Measurements from ENCODE around the gene SH3PXD2A.
A peak's percentile ranks its signal among the peaks of the same experiment; 100 is the strongest.
"Not testable (repeated sequence)": the region's sequence is repeated elsewhere in the genome, so short reads cannot be mapped to it uniquely, and the experiment has no call there.

Gene SH3PXD2A

DNA sequence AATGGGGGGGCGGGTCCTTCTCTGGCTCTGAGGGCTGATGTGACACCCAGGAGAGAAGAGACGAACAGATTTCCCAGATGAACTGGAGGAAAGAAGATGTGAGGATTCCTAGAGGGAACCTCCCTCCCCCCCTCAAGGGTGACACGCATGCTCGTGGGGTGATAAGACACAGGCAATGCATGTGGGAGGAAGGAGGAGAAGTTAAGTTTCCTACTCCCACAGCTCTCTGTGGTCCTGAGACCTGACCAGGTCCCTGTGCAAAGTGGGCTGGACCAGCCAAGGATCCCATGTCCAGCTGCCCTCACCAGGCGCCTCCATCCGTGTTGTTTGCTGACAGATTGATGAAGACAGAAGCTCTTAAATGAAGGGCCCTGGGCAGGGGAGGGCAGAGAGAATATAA, 112.6 kb downstream of the SH3PXD2A start:
- no peak for DNase-seq

DNA sequence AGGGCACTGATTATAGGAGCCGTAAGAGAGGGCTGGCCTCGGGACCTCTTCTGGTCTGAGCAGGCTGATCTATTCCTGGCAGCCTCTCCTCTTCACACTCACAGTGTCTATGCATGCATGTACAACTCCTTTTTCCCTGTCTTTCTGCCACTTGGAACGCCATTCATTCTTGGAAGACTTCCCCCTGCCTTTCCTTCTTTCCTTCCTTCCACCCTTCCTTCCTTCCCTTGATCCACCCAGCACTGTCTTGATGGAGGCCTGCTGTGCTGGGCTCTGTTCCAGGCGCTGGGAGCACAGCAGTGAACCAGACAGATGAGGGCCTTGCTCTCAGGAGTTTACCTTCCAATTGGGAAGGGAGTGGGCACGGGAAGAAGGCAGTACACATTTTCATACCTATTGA, 114.8 kb downstream of the SH3PXD2A start:
- DNase-seq: no peak

- peak; percentile 86 for DNase-seq
Observed at GRCh38 chr10:103739039-103739764, 116.2 kb downstream of the SH3PXD2A start.

DNA sequence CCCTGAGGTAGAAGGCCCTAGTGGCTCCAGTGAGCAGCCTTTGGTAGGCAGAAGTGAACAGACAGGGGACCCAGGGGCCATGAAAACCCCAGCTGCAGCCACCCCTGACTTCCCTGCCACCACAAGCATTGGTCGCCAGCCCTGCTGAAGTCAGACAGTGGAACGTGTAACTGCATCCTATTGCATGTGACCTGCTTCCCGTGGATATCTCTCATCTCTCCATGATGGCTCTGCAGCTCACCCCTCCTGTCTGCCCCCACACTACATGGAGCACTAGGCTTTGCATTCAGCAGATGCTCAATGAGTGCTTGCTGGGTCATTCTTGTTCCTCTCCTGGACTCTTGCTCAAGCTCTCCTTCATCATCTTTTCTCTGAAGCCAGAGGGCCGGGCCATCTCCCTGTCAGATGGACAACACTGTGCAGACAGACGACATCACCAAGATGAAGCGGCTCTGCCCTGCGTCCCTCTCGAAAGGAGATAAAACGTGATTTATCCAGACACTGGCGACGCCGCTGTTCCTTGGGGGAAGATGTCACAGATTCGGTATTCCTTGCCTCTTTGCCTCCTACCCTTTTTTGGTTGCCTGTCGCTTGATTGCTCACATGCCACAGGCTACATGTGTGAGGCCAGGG, 117.5 kb downstream of the SH3PXD2A start:
- DNase-seq: no peak

DNA sequence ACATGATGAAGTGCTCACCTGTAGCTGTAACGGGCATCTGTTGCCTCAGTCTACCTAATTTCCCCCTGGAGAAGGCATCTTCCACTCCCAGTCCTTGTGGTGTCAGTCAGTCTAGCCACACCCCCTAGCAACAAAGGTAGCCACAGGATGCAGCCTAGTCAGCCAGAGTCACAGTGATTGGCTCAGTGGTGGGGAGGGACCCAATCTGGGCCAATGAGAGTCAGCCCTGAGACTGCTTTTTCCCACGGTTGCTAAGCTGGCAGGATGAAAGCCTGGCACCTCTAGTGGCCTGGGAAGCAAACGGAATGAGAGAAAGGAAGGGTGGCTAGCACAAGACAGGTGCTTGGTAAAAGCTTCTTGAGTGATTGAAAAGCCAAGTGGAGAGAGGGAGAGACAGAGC, 118.6 kb downstream of the SH3PXD2A start:
- DNase-seq: no peak

DNA sequence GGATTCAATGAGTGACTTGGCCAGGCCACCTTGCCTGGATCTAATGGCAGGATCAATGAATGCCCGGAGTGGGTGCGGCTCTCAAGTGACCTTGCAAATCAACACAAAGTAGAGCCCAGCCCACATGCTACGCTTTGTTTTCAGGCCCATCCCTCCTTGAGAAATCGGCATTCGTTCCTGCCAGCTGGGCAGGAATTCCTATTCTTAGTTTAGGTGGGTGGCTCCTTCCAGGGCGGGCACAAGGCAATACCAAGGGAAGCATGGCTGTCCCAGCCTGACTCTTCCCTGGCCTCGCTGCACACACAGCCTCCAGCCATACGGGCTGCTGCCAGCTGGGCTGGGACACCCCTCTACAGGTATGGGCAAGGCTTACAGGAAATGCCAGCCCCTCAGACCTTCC, 119.3 kb downstream of the SH3PXD2A start:
- DNase-seq: no peak

DNA sequence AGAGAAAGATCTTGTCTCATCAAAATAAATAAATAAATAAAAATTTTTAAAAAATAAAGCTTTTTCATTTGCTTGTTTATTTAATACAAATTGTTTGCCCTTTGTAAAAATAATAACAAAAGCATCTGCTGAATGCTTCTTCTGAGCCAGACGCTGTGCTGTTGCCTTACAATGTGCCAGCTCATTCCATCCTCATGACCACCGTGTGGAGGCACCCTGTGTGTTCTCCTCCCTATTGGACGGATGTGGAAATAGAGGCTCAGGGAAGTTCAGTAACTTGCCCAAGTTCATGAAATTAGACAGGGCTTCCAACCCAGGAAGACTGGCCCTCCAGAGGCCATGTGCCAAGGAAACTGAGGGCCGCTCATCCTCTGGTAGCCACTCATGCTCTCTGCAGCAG, 120.6 kb downstream of the SH3PXD2A start:
- DNase-seq: no peak

DNA sequence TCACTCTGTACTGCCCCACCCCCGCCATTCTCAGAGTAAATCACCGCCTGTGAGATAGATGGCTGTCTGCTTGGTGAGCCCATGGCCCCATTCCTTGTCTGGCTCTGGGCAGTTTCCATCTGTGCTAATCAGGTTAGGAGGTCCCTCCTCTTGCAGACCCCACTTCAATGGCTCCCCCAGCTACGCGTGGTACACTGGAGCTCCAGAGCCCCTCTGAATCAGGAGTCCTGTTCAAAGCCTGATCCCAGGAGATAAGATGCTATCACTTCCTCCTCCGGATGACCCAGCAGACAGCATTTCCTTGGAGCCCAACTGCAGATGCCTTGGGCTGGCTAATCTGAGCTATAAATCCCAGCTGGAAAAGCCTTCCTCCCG, 122.3 kb downstream of the SH3PXD2A start:
- no peak for DNase-seq

- DNase-seq: no peak
Observed at GRCh38 chr10:103732339-103733044, 122.9 kb downstream of the SH3PXD2A start.

DNA sequence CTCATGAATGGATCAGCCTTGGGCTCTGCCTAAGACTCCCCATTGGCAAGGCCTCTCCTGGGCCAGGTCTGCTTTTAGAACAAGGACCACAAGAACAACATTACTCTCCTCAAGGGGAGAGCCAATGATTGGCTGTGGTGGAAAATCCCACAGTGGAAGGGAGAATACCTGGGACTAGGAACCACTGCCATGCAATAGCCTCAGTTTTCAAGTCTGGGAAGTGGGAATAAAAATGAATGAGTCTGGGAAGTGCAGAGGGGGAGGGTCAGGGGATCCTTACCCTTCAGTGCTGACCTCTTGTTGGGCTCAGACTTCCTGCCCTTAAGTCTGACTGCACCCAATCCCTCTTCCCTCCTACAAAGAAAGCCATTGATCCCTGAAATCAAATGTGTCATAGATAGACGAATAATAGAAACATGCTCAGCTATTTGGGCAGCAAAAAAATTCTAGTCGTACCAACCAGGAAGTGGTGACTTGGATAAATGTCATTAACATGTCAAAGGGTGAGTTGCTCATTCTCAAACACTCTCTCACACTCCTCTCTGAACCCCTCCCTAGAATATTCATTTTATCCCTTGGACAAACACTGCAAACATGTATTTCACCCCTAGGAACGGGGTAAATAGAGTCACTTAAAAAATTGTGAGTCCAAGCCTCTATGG, 123.6 kb downstream of the SH3PXD2A start:
- no peak for DNase-seq

GRCh38 chr10:103731026-103731425, 124.3 kb downstream of the SH3PXD2A start:
- not testable (repeated sequence) for DNase-seq

GRCh38 chr10:103729851-103730250, 125.5 kb downstream of the SH3PXD2A start:
- no peak for DNase-seq

GRCh38 chr10:103727991-103728689, 127.2 kb downstream of the SH3PXD2A start:
- DNase-seq: no peak

GRCh38 chr10:103727546-103727963, 127.8 kb downstream of the SH3PXD2A start:
- DNase-seq: peak; percentile 63

GRCh38 chr10:103726637-103727036, 128.7 kb downstream of the SH3PXD2A start:
- no peak for DNase-seq

DNA sequence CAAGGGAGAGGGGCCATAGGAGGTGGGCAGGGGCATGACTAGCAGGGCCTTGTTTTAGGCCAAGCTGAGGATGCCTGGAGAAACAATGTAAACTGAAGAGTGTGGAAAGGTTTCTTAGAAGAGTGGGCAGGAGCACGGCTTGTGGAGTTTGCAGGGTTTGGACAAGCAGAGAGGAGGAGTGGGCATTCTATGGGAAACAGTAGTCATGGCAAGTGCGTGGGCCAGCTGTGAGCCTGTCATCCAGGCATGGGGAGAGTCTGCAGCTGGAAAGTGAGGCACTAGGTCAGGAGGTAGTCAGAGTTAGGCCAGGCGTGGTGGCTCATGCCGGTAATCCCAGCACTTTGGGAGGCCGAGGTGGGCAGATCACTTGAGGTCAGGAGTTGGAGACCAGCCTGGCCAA, 130.1 kb downstream of the SH3PXD2A start:
- DNase-seq: no peak

DNA sequence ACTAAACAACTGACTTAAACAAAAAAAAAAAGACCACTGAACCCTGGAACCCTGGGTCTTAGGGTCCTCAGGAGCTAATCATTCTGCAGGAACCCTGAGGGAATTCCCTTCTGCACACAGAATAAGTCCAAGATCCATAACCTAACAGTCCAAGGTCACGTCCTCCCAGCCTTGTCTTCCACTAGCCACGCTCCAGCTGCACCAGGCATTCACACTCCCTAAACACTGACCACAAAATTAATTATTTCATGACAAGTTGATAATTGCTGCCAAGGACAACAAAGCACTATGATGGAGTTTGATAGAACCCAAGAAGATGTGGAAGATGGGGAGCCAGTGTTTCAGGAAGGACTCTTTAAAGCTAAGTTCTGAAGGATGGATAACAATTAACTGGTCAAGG, 130.6 kb downstream of the SH3PXD2A start:
- no peak for DNase-seq

GRCh38 chr10:103724074-103724473, 131.3 kb downstream of the SH3PXD2A start:
- DNase-seq: no peak

DNA sequence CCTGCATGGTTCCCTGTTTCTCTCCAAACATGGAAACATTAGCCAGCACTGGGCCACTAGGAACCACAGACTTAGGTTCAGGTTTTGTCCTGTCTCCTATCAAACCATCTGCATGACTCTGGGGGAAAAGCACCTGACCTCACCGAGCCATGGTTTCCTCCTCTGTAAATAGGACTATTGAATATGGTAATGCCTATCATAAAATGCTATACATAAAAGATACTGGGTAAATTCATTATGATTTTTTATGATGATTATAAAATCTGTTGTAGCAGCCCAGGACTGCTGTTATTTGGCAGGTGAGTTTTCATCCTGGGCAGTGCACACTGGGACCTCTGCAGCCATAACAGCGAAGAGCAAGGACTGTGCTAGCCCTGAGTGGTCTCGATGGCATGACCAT, 131.8 kb downstream of the SH3PXD2A start:
- DNase-seq: no peak

GRCh38 chr10:103722632-103723031, 132.7 kb downstream of the SH3PXD2A start:
- DNase-seq: no peak

- DNase-seq: no peak
Observed at GRCh38 chr10:103720964-103721335, 134.4 kb downstream of the SH3PXD2A start.

DNA sequence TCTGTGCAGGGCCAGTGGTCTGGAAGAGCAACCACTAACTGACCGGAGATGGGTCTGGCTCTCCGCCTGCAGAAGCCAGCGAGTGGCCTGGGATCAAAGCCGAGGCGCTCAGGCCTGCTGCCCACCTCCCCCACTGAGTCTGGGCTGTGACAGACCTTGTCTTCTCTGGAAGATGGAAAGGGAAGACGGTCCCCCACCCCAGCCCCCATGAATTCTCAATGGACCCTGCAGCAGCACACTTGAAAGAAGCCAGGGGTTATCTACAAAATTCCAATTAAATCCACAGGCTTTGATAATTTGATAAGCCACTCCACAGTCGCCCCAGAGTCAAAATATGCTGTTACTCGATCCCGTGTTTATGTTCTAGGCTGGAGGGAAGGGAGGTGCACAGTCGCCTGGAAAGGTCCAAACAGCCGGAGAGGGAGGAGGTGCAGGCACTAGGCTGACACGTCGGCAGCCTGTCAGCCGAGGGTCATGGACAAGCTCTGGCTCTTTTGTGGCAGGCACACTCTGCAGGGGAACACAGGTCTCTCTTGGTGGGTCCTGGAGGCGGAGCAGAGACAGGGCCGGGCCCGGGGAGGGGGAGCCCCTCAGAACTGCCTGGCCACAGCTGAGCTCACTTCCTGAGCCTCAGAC, 134.9 kb downstream of the SH3PXD2A start:
- no peak for DNase-seq

All from left hindlimb (tissue), 1 donor.